ENCODE measurements around the gene ATP8A2. TPM values are rescaled to one million over a fixed set of nuclear protein-coding genes. Genes with fewer than 3 reads are reported as not detected.

The ATP8A2 gene
- total and polyA plus RNA-seq, 7 donors = under 0.01 to 2.2 (median 1.2) TPM; not detected in 1

GRCh38 chr13:25920931-25921330 lies 549.2 kb downstream of the ATP8A2 start:
- 80 to 91% methylated on average over 4 of the region's 4 CpGs for WGBS, 2 donors
- intact Hi-C loops (cut with DNase I) = no loop called here
- H3K4me3 ChIP-seq = no peak overlapping the region
- no peaks in the 10 kb centered on the region for H3K36me3 ChIP-seq
- H3K9me3 ChIP-seq = no peaks in the 10 kb centered on the region
- H3K27ac ChIP-seq = no peak overlapping the region
- DNase-seq = no peak
- H3K27me3 ChIP-seq = no peaks in the 10 kb centered on the region
- peaks cover 0 to 15% (median 5%) of the 10 kb centered on the region in 4 donors for H3K4me1 ChIP-seq
- no peak for TF ChIP-seq EP300 (IDR thresholded peaks at IDR 0.05)
- no peak for TF ChIP-seq POLR2AphosphoS5 (IDR thresholded peaks at IDR 0.05)
- no peak for TF ChIP-seq POLR2A (IDR thresholded peaks at IDR 0.05)
- TF ChIP-seq, protein P1, sequence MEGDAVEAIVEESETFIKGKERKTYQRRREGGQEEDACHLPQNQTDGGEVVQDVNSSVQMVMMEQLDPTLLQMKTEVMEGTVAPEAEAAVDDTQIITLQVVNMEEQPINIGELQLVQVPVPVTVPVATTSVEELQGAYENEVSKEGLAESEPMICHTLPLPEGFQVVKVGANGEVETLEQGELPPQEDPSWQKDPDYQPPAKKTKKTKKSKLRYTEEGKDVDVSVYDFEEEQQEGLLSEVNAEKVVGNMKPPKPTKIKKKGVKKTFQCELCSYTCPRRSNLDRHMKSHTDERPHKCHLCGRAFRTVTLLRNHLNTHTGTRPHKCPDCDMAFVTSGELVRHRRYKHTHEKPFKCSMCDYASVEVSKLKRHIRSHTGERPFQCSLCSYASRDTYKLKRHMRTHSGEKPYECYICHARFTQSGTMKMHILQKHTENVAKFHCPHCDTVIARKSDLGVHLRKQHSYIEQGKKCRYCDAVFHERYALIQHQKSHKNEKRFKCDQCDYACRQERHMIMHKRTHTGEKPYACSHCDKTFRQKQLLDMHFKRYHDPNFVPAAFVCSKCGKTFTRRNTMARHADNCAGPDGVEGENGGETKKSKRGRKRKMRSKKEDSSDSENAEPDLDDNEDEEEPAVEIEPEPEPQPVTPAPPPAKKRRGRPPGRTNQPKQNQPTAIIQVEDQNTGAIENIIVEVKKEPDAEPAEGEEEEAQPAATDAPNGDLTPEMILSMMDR (IDR thresholded peaks at IDR 0.05) = no peak

GRCh38 chr13:25922376-25922775 lies 550.6 kb downstream of the ATP8A2 start:
- Histone ChIP-seq H3K27me3 (no peaks in the 10 kb centered on the region), H3K27ac (peak overlapping the region in 1 of 4 donors; percentile 23), H3K9me3 (no peaks in the 10 kb centered on the region), H3K4me3 (no peak overlapping the region), H3K36me3 (no peaks in the 10 kb centered on the region), H3K4me1 (peaks cover 0 to 15% (median 5%) of the 10 kb centered on the region in 4 donors)
- TF ChIP-seq, protein P1 (IDR thresholded peaks at IDR 0.05) = no peak
- TF ChIP-seq POLR2AphosphoS5 (IDR thresholded peaks at IDR 0.05) (no peak), EP300 (IDR thresholded peaks at IDR 0.05) (no peak), POLR2A (IDR thresholded peaks at IDR 0.05) (no peak)
- intact Hi-C loops (cut with DNase I) = no loop called here
- DNase-seq = no peak
- WGBS, 2 donors = 74 to 80% methylated on average over 9 of the region's 9 CpGs

DNA sequence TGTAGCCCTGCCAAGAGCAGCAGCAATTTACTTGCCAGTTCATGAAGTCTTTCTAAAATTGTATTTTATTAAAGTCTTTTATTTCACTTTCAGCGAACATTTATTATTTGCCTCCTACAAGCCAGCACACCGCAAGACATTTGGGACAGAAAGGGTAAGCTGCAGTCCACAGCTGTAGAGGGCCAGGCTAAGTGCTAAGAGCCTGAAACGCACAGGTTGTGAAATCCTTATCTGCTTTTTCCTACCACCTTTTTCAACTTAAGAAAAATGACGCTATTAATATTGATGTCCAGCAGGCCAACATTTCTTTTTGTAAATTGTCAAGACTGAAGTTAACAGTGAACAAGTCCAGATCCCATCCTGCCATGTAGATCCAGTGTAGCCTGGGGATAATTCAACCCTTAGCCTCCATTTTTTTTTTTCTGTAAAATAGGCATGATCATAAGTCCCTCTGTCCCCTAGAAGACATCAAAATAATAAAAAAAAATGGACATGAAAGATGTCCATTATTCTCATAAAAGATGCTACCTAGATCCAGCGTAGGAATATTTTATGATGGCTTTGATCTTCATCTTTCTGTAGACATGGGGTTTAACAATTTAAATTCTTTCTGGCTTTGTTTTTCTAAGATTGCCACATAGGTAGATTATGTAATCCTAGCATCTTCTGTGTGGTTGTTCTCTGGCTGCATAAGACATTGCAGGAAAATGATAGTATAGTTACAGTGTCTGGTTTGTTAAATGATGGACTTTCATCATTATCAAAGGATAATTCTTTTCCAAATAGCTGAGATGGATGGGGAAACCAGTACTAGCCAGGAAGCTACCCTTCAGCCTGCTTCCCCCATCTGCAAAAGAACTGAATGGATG lies 551.7 kb downstream of the ATP8A2 start:
- Histone ChIP-seq H3K9me3 (no peaks in the 10 kb centered on the region), H3K36me3 (no peaks in the 10 kb centered on the region), H3K4me3 (no peak overlapping the region), H3K4me1 (peaks cover 0 to 15% (median 5%) of the 10 kb centered on the region in 4 donors), H3K27ac (peak overlapping the region in 1 of 4 donors; percentile 23), H3K27me3 (no peaks in the 10 kb centered on the region)
- intact Hi-C loops (cut with DNase I) = no loop called here
- no peak for DNase-seq
- TF ChIP-seq POLR2AphosphoS5 (IDR thresholded peaks at IDR 0.05) = peak in 3 of 4 donors; percentile 37 to 57 (median 52)
- TF ChIP-seq POLR2A (IDR thresholded peaks at IDR 0.05) = no peak
- WGBS, 2 donors = 85 to 89% methylated on average over 5 of the region's 5 CpGs

DNA sequence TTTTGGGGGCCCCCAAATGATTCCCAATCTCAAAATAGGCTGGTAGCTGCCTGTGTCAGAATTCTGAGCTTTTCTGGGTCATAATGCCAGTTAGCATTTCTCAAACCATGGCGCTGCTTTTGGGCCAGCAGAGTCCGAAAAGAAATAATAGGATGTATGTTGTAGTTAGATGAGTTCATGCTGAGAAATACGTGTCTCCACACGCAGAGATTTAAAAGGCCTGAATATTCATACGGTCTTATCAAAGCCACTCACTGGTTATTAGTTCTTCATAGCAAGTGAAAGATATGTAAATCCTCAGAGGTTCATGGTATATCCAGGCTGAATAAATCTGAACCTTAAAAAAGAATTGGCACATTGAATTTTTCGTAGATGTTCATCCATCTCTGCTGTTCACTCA lies 555.6 kb downstream of the ATP8A2 start:
- no peaks in the 10 kb centered on the region for H3K27me3 ChIP-seq
- 77 to 82% methylated on average over 6 of the region's 6 CpGs for WGBS, 2 donors
- TF ChIP-seq, protein P1 (IDR thresholded peaks at IDR 0.05) = no peak
- no peak for TF ChIP-seq EP300 (IDR thresholded peaks at IDR 0.05)
- TF ChIP-seq POLR2AphosphoS5 (IDR thresholded peaks at IDR 0.05) = no peak
- TF ChIP-seq POLR2A (IDR thresholded peaks at IDR 0.05) = no peak
- H3K4me1 ChIP-seq = peaks cover 0 to 13% (median 4%) of the 10 kb centered on the region in 4 donors
- no peak overlapping the region for H3K27ac ChIP-seq
- no peak for DNase-seq
- H3K4me3 ChIP-seq = no peak overlapping the region
- no peaks in the 10 kb centered on the region for H3K36me3 ChIP-seq
- H3K9me3 ChIP-seq = no peaks in the 10 kb centered on the region
- intact Hi-C loops (cut with DNase I) = no loop called here

GRCh38 chr13:25927932-25928331 lies 556.2 kb downstream of the ATP8A2 start:
- no peaks in the 10 kb centered on the region for H3K27me3 ChIP-seq
- no peak overlapping the region for H3K4me3 ChIP-seq
- H3K27ac ChIP-seq = no peak overlapping the region
- DNase-seq = no peak
- no peaks in the 10 kb centered on the region for H3K9me3 ChIP-seq
- no peaks in the 10 kb centered on the region for H3K36me3 ChIP-seq
- intact Hi-C loops (cut with DNase I) = no loop called here
- TF ChIP-seq POLR2A (IDR thresholded peaks at IDR 0.05) (no peak), POLR2AphosphoS5 (IDR thresholded peaks at IDR 0.05) (no peak)
- TF ChIP-seq, protein P1 (IDR thresholded peaks at IDR 0.05) = no peak
- WGBS, 2 donors = 58 to 75% methylated on average over 2 of the region's 2 CpGs
- H3K4me1 ChIP-seq = peaks cover 0 to 8% (median under 1%) of the 10 kb centered on the region in 4 donors
